GM12872 (cell line): ENCODE data around the gene GET3.

Experiments
- CTCF ChIP-seq: IDR thresholded peaks from 3 replicates; pipeline ENCODE4 v1.5.1; 2011; ENCODE audit warnings: low read depth, mild to moderate bottlenecking, low read length, moderate library complexity; ENCODE audit not compliant: insufficient read depth

Gene GET3

GRCh38 chr19:12736995-12737834 is at the start of gene GET3:
Gene GET3, plus strand, starts transcription at chr19:12737497. Its CDS starts 9 bp downstream, at chr19:12737506.
- TF ChIP-seq CTCF = no peak

GRCh38 chr19:12689012-12689411 is 48.3 kb upstream of the GET3 start:
- TF ChIP-seq CTCF = no peak

- no peak for TF ChIP-seq CTCF
Observed at GRCh38 chr19:12689581-12690216, 47.6 kb upstream of the GET3 start.

- TF ChIP-seq CTCF = no peak
Observed at GRCh38 chr19:12692960-12693359, 44.3 kb upstream of the GET3 start.

GRCh38 chr19:12694641-12695040 is 42.7 kb upstream of the GET3 start:
- TF ChIP-seq CTCF = no peak

- no peak for TF ChIP-seq CTCF
Observed at GRCh38 chr19:12695096-12695495, 42.2 kb upstream of the GET3 start.

GRCh38 chr19:12695514-12695913 is 41.8 kb upstream of the GET3 start:
- no peak for TF ChIP-seq CTCF
